GM19240 (cell line): ENCODE measurements around the gene TMPRSS6.

Experiments
- DNase-seq: peaks from one replicate; pipeline ENCODE4 v3.0.0; 2011; ENCODE audit warnings: low spot score; ENCODE audit not compliant: insufficient read length

TMPRSS6 gene

GRCh38 chr22:37030560-37031281, 78.8 kb downstream of the TMPRSS6 start:
- DNase-seq: no peak

- DNase-seq: no peak
Measured at GRCh38 chr22:37028692-37029674, 80.5 kb downstream of the TMPRSS6 start.

- no peak for DNase-seq
Measured at GRCh38 chr22:37027556-37027955, 82.0 kb downstream of the TMPRSS6 start.

- DNase-seq: no peak
Measured at GRCh38 chr22:37026325-37026724, 83.2 kb downstream of the TMPRSS6 start.

GRCh38 chr22:37025500-37026070, 83.9 kb downstream of the TMPRSS6 start:
- DNase-seq: no peak

GRCh38 chr22:37024339-37025157, 85.0 kb downstream of the TMPRSS6 start:
- no peak for DNase-seq

GRCh38 chr22:37023743-37024338, 85.7 kb downstream of the TMPRSS6 start:
- DNase-seq: no peak

GRCh38 chr22:37022483-37023337, 86.8 kb downstream of the TMPRSS6 start:
- DNase-seq: no peak

GRCh38 chr22:37021710-37022482, 87.6 kb downstream of the TMPRSS6 start:
- peak; percentile 81 for DNase-seq

- no peak for DNase-seq
Measured at GRCh38 chr22:37021041-37021440, 88.5 kb downstream of the TMPRSS6 start.

GRCh38 chr22:37020192-37020479, 89.4 kb downstream of the TMPRSS6 start:
- DNase-seq: no peak

- DNase-seq: peak; percentile 86
Measured at GRCh38 chr22:37019309-37020191, 90.0 kb downstream of the TMPRSS6 start, which contains the start of the genes MPST and TST. TSS of gene MPST (plus strand) at chr22:37019742. CDS start at chr22:37019837, 95 bp downstream. TSS of gene TST (minus strand) at chr22:37019447. CDS start at chr22:37018732, 715 bp downstream.

- DNase-seq: no peak
Measured at GRCh38 chr22:37018815-37019308, 90.7 kb downstream of the TMPRSS6 start.

GRCh38 chr22:37018086-37018814, 91.3 kb downstream of the TMPRSS6 start:
- no peak for DNase-seq

- no peak for DNase-seq
Measured at GRCh38 chr22:37017356-37017755, 92.2 kb downstream of the TMPRSS6 start.

GRCh38 chr22:37016134-37016910, 93.2 kb downstream of the TMPRSS6 start:
- DNase-seq: no peak

- DNase-seq: no peak
Measured at GRCh38 chr22:37015587-37015878, 94.0 kb downstream of the TMPRSS6 start.
